HepG2 (cell line): ENCODE measurements around the gene MRM1. TPM values are rescaled to one million over a fixed set of nuclear protein-coding genes. Genes with fewer than 3 reads are reported as not detected.

Source experiments
- ATAC-seq: fragments of 200-7000 bp; cut with Tn5 transposase; 3 replicates; pipeline ENCODE4 v1.9.1; 2020; ENCODE audit warnings: mild to moderate bottlenecking, moderate library complexity
- BruUV-seq: library from RNA; stranded (reverse); fragments of 400-500 nt; replicated peaks from 2 replicates; lab custom pipeline; 2021; lab: Mats Ljungman, UMichigan
- CTCF ChIA-PET: fragments of 300-600 bp; formaldehyde crosslinking; extraction: SDS; loops from one replicate; lab custom pipeline; 2021; ENCODE audit warnings: low total read pairs, inconsistent platforms, low intra/inter-chr PET ratio; lab: Yijun Ruan, JAX
- POLR2A ChIA-PET: fragments of 350-600 bp; sonication (Branson Sonifier 250); formaldehyde crosslinking; loops from one replicate; lab custom pipeline; 2020; ENCODE audit warnings: antibody characterized with exemption, inconsistent platforms; lab: Yijun Ruan, JAX
- DNase-seq: peaks from one replicate; pipeline ENCODE4 v3.0.0-alpha.2; 2015; ENCODE audit warnings: low spot score
- FAIRE-seq: peaks from 3 replicates; lab custom pipeline; 2011; peaks lifted over from hg19 to GRCh38; lab: Jason Lieb, UNC
- H2AFZ ChIP-seq: one replicate; pipeline ENCODE4 v1.6.1; 2011; ENCODE audit warnings: low read length, inconsistent platforms
- H3K27ac ChIP-seq: fragments of 300-600 bp; 3 replicates; pipeline ENCODE4 v1.8.0; 2011; ENCODE audit warnings: mixed run types, mild to moderate bottlenecking, mixed read lengths, low read length, inconsistent platforms; ENCODE audit not compliant: insufficient read depth; ENCODE audit errors: extremely low read length
- H3K27me3 ChIP-seq, 2 experiments: fragments of 200-600 bp in 1 of 2; 2 replicates in 1 of 2; 3 replicates in 1 of 2; pipeline versions ENCODE4 v1.6.0 to v1.8.0; 2011; ENCODE audit warnings: low read length in 2 of 2, mild to moderate bottlenecking in 2 of 2, moderate library complexity in 2 of 2, inconsistent platforms in 1 of 2; ENCODE audit not compliant: insufficient read depth in 2 of 2, control insufficient read depth in 1 of 2
- H3K36me3 ChIP-seq, 2 experiments: fragments of 200-600 bp in 1 of 2; replicated peaks in 1 of 2; 2 replicates in 1 of 2; 3 replicates in 1 of 2; pipeline versions ENCODE4 v1.5.1 to v1.8.0; 2011; ENCODE audit warnings: low read length in 2 of 2, inconsistent platforms in 1 of 2; ENCODE audit not compliant: insufficient read depth in 2 of 2, control insufficient read depth in 1 of 2
- H3K4me1 ChIP-seq: 2 replicates; pipeline ENCODE4 v1.5.1; 2012; ENCODE audit warnings: low read length, inconsistent platforms; ENCODE audit not compliant: insufficient read depth
- H3K4me2 ChIP-seq: 2 replicates; pipeline ENCODE4 v1.6.0; 2011; ENCODE audit warnings: low read depth, low read length, inconsistent platforms
- H3K4me3 ChIP-seq, 3 experiments: fragments of 200-600 bp in 1 of 3; sonication (generic), shearing (Covaris generic) in 1 of 3; replicated peaks in 1 of 3; 2 replicates each; pipeline ENCODE4 v1.5.1; 2011 to 2016; ENCODE audit warnings: low read length in 3 of 3, inconsistent platforms in 2 of 3, low read depth in 2 of 3, mild to moderate bottlenecking in 2 of 3, control low read depth in 1 of 3, mixed read lengths in 1 of 3; ENCODE audit not compliant: insufficient read depth in 1 of 3
- H3K79me2 ChIP-seq: one replicate; pipeline ENCODE4 v1.6.1; 2011; ENCODE audit warnings: low read length, inconsistent platforms; ENCODE audit not compliant: insufficient read depth
- H3K9ac ChIP-seq: 2 replicates; pipeline ENCODE4 v1.6.0; 2011; ENCODE audit warnings: mild to moderate bottlenecking, low read depth, low read length, inconsistent platforms; ENCODE audit not compliant: insufficient read depth
- H3K9me3 ChIP-seq: 2 replicates; pipeline ENCODE4 v1.5.1; 2012; ENCODE audit warnings: mild to moderate bottlenecking, low read length
- H4K20me1 ChIP-seq: 2 replicates; pipeline ENCODE4 v1.6.0; 2011; ENCODE audit warnings: inconsistent platforms, mild to moderate bottlenecking, low read length, moderate library complexity; ENCODE audit not compliant: insufficient read depth
- GATAD2A ChIP-seq: IDR thresholded peaks from 2 replicates; pipeline ENCODE4 v1.6.1; 2016
- MXI1 ChIP-seq: IDR thresholded peaks from 3 replicates; pipeline ENCODE4 v1.6.1; 2012; ENCODE audit warnings: low read depth, low read length, inconsistent platforms, borderline replicate concordance
- PPARG ChIP-seq: conservative IDR thresholded peaks from 2 replicates; pipeline ENCODE4 v1.6.1; 2016; ENCODE audit warnings: missing biosample characterization, missing genetic modification reagents
- SAP130 ChIP-seq: IDR thresholded peaks from 2 replicates; pipeline ENCODE4 v1.6.1; 2016; ENCODE audit warnings: low read depth
- STAT5B ChIP-seq: sonication (generic); formaldehyde crosslinking; IDR thresholded peaks from 2 replicates; pipeline ENCODE4 v1.4.0; 2020; ENCODE audit warnings: missing genetic modification reagents
- ZNF101 ChIP-seq: sonication (generic); formaldehyde crosslinking; IDR thresholded peaks from 2 replicates; pipeline ENCODE4 v1.4.0; 2020; ENCODE audit warnings: mild to moderate bottlenecking, low read depth, missing genetic modification reagents, borderline replicate concordance
- ZNF350 ChIP-seq: sonication (generic); formaldehyde crosslinking; IDR thresholded peaks from 2 replicates; pipeline ENCODE4 v1.4.0; 2020; ENCODE audit warnings: mild to moderate bottlenecking, low read depth, missing genetic modification reagents, borderline replicate concordance
- ZNF605 ChIP-seq: sonication (generic); formaldehyde crosslinking; IDR thresholded peaks from 2 replicates; pipeline ENCODE4 v1.8.0; 2022; ENCODE audit warnings: mild to moderate bottlenecking, missing genetic modification reagents
- ZNF607 ChIP-seq: sonication (generic); formaldehyde crosslinking; IDR thresholded peaks from 2 replicates; pipeline ENCODE4 v1.5.1; 2020; ENCODE audit warnings: missing genetic modification reagents, mild to moderate bottlenecking, borderline replicate concordance
- ZNF891 ChIP-seq: sonication (generic); formaldehyde crosslinking; IDR thresholded peaks from 2 replicates; pipeline ENCODE4 v1.5.0; 2020; ENCODE audit warnings: mild to moderate bottlenecking, missing genetic modification reagents
- WGBS: methylation state at CpG from one replicate; pipeline ENCODE4 v1.1.6; 2017; ENCODE audit warnings: low lambda C conversion rate; 5-methylcytosine and 5-hydroxymethylcytosine counted together
- in situ Hi-C: cut with HindIII; loops from 2 replicates; pipeline ENCODE4 v1.10.0; 2017; ENCODE audit warnings: low pct_unique_long_range_greater_than_20kb; ENCODE audit not compliant: extremely low pct_ligation_motif_present
- intact Hi-C: fragments of 100-400 bp; cut with micrococcal nuclease; formaldehyde crosslinking; loops from one replicate; pipeline ENCODE4 v1.10.0; 2022; ENCODE audit not compliant: unreplicated experiment
- polyA plus RNA-seq, 8 experiments: library from polyadenylated mRNA; depleted of rRNA in 3 of 8; stranded (reverse) in 7 of 8; unstranded in 1 of 8; fragments of >200 nt; fragmentation: Illumina TruSeq in 4 of 8; extraction: Trizol in 4 of 8; gene quantifications; 2 replicates each; pipeline versions ENCODE4 v1.2.1 to v1.2.3, GENCODE V29; 2011 to 2016; ENCODE audit warnings: low read depth in 4 of 8, missing spikeins in 1 of 8, mixed read lengths in 1 of 8; ENCODE audit not compliant: insufficient read depth in 1 of 8
- total RNA-seq, 5 experiments: library from RNA; depleted of rRNA; stranded (reverse); fragments of >200 nt; fragmentation: Illumina TruSeq; extraction: Trizol; gene quantifications; 2 replicates each; pipeline ENCODE4 v1.2.3, GENCODE V29; 2016; ENCODE audit warnings: low read depth in 1 of 5
- TF ChIP-seq, protein P1 (sequence below): sonication (generic); formaldehyde crosslinking; IDR thresholded peaks from 2 replicates; pipeline ENCODE4 v1.8.0; 2022; ENCODE audit warnings: mild to moderate bottlenecking, missing genetic modification reagents, moderate library complexity
- TF ChIP-seq, protein P2 (sequence below): sonication (generic); formaldehyde crosslinking; conservative IDR thresholded peaks from 2 replicates; pipeline ENCODE4 v1.8.0; 2022; ENCODE audit warnings: missing genetic modification reagents

The MRM1 gene
- total and polyA plus RNA-seq, 2 of the 13 experiments (the other 11 are each of a cell fraction or from before 2014, with no cell fraction given) = 4.1 to 11.3 TPM

DNA sequence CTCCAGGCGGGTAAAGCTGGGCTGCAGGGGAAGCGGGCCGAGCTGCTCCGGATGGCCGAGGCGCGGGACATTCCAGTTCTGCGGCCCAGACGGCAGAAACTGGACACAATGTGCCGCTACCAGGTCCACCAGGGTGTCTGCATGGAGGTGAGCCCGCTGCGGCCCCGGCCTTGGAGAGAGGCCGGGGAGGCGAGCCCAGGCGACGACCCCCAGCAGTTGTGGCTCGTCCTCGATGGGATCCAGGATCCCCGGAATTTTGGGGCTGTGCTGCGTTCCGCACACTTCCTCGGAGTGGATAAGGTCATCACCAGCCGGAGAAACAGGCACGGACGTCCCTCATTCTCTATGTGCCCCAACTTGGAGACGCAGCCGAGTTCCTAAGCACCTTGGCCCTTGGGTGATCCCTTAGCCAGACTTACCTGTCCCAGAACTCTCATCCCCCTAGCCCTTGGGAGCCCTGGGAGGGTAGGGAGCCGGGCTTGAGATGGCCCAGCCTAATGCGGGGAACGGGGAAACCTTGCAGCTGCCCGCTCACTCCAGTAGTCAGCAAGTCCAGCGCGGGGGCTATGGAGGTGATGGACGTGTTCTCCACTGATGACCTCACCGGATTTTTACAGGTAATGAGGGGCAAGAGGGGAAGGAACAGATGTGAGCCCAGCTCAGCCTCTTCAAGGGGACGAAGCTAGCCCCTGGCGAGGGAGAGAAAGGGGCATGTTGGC is 806 bp downstream of the MRM1 start (continued):
- peak; percentile 1; the same call in 1 of the 2 replicates for TF ChIP-seq ZNF350
- peak; percentile 27; the same call in 1 of the 2 replicates for TF ChIP-seq ZNF605 (CRISPR knock-in tag)
- TF ChIP-seq SAP130 = no peak
- 0 out of 2 replicates have a peak, but pooled peaks have one; percentile 9 for TF ChIP-seq STAT5B (CRISPR knock-in tag)
- no peak for TF ChIP-seq ZNF891
- TF ChIP-seq ZNF101 = no peak
- TF ChIP-seq, protein P1, sequence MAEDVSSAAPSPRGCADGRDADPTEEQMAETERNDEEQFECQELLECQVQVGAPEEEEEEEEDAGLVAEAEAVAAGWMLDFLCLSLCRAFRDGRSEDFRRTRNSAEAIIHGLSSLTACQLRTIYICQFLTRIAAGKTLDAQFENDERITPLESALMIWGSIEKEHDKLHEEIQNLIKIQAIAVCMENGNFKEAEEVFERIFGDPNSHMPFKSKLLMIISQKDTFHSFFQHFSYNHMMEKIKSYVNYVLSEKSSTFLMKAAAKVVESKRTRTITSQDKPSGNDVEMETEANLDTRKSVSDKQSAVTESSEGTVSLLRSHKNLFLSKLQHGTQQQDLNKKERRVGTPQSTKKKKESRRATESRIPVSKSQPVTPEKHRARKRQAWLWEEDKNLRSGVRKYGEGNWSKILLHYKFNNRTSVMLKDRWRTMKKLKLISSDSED (CRISPR knock-in tag) = no peak
- TF ChIP-seq, all 625 proteins: peak for 14

DNA sequence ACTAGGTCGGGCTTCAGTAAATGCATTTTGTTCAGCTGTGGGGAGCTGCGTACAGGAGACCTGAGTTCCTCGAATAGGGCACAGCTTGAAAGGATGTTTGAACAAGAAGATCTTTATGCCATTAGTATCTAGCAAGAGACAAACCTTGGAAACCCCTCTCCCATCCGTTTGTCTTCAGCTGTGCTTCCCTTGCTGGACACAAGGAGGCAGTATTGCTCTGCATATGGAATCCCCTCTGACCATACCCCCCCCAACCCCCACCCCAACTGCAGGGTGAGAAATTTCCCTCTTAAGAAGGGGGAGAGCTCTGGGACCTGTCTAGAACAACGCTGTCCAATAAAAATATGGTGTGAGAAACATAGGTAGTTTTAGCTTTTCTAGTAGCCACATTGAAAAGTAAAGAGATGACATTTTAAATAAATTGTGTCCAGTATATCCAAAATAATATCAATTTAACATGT is 1.6 kb downstream of the MRM1 start:
- ChIA-PET CTCF (interaction anchor here (1.8 kb wide), 1 partner anchor 103 kb away, joined by 7 read pairs; no protein-coding TSS in a partner anchor), POLR2A (interaction anchor here (1.9 to 5.7 kb wide), 3 partner anchors 11 to 58 kb away, joined by 5 to 71 read pairs (median 65); partner anchors contain the start of genes DHRS11 and GGNBP2)
- no peak for FAIRE-seq
- intact Hi-C loops (no loop called here), in situ Hi-C loops (loop anchor here (25.0 kb wide), 1 partner anchor 634 kb away; no protein-coding TSS in a partner anchor)
- WGBS = 2% methylated on average over 5 of the region's 5 CpGs
- peaks cover 23% of the 10 kb centered on the region for H3K79me2 ChIP-seq
- peak overlapping the region; percentile 99 for H3K4me2 ChIP-seq
- peaks cover 42% of the 10 kb centered on the region for H3K4me1 ChIP-seq
- no peak for ATAC-seq
- no TSS peak for BruUV-seq
- H3K4me3 ChIP-seq = peak overlapping the region; percentile 71 to 90 (median 72)
- H3K36me3 ChIP-seq = 0 out of 5 replicates have a peak, but pooled peaks cover 0 to 6% of the 10 kb centered on the region in 2 experiments
- DNase-seq = peak; percentile 67
- peak overlapping the region; percentile 91 for H3K27ac ChIP-seq
- peaks cover 7% of the 10 kb centered on the region; the same call in 1 of the 2 replicates for H4K20me1 ChIP-seq
- no peaks in the 10 kb centered on the region for H3K9me3 ChIP-seq
- H2AFZ ChIP-seq = no peak overlapping the region
- H3K9ac ChIP-seq = peak overlapping the region; percentile 90
- no peaks in the 10 kb centered on the region; a peak in 1 of 5 replicates for H3K27me3 ChIP-seq
- no peak for TF ChIP-seq ZNF607 (CRISPR knock-in tag)
- 0 out of 3 replicates have a peak, but pooled peaks have one; percentile 16 for TF ChIP-seq MXI1
- no peak for TF ChIP-seq PPARG (CRISPR knock-in tag)
- TF ChIP-seq, protein P2, sequence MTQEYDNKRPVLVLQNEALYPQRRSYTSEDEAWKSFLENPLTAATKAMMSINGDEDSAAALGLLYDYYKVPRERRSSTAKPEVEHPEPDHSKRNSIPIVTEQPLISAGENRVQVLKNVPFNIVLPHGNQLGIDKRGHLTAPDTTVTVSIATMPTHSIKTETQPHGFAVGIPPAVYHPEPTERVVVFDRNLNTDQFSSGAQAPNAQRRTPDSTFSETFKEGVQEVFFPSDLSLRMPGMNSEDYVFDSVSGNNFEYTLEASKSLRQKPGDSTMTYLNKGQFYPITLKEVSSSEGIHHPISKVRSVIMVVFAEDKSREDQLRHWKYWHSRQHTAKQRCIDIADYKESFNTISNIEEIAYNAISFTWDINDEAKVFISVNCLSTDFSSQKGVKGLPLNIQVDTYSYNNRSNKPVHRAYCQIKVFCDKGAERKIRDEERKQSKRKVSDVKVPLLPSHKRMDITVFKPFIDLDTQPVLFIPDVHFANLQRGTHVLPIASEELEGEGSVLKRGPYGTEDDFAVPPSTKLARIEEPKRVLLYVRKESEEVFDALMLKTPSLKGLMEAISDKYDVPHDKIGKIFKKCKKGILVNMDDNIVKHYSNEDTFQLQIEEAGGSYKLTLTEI (CRISPR knock-in tag) = no peak
- peak; percentile 26; the same call in 1 of the 2 replicates for TF ChIP-seq GATAD2A
